Measurements from ENCODE around the gene OR4D1.

OR4D1 gene

GRCh38 chr17:58153046-58153445 lies 4.9 kb downstream of the OR4D1 start:
- no peak overlapping the region for H2AFZ ChIP-seq (ENCODE audit: low read depth, low read length)
- no peak overlapping the region for H3K4me3 ChIP-seq (ENCODE audit: low read length)
- no peak overlapping the region for H3K4me2 ChIP-seq (ENCODE audit: low read length)
- TF ChIP-seq EZH2phosphoT487 (IDR thresholded peaks at IDR 0.05; ENCODE audit: low read depth) (no peak), CTCF (IDR thresholded peaks at IDR 0.05; ENCODE audit: low read depth, low read length) (no peak)
- H3K79me2 ChIP-seq (ENCODE audit: low read length), result no peaks in the 10 kb centered on the region
- H4K20me1 ChIP-seq (ENCODE audit: insufficient read depth, low read length), result 0 out of 2 replicates have a peak, but pooled peaks cover 3% of the 10 kb centered on the region
- H3K27ac ChIP-seq (ENCODE audit: low read length), result no peak overlapping the region
- H3K9ac ChIP-seq (ENCODE audit: low read length), result no peak overlapping the region
- no peaks in the 10 kb centered on the region for H3K9me3 ChIP-seq (ENCODE audit: insufficient read depth, low read length)
- no peaks in the 10 kb centered on the region for H3K36me3 ChIP-seq (replicated peaks; ENCODE audit: low read depth, low read length)
- H3K27me3 ChIP-seq (ENCODE audit: low read depth, low read length), result peaks cover 46% of the 10 kb centered on the region
- H3K4me1 ChIP-seq (ENCODE audit: low read length), result no peaks in the 10 kb centered on the region

GRCh38 chr17:58153671-58154070 lies 5.5 kb downstream of the OR4D1 start:
- Histone ChIP-seq H3K27ac (ENCODE audit: low read length) (no peak overlapping the region), H3K4me2 (ENCODE audit: low read length) (no peak overlapping the region), H2AFZ (ENCODE audit: low read depth, low read length) (no peak overlapping the region), H3K27me3 (ENCODE audit: low read depth, low read length) (peaks cover 40% of the 10 kb centered on the region), H3K4me3 (ENCODE audit: low read length) (no peak overlapping the region), H3K9ac (ENCODE audit: low read length) (no peak overlapping the region), H3K4me1 (ENCODE audit: low read length) (no peaks in the 10 kb centered on the region), H4K20me1 (ENCODE audit: insufficient read depth, low read length) (0 out of 2 replicates have a peak, but pooled peaks cover 3% of the 10 kb centered on the region), H3K9me3 (ENCODE audit: insufficient read depth, low read length) (no peaks in the 10 kb centered on the region), H3K36me3 (replicated peaks; ENCODE audit: low read depth, low read length) (no peaks in the 10 kb centered on the region), H3K79me2 (ENCODE audit: low read length) (no peaks in the 10 kb centered on the region)
- TF ChIP-seq CTCF (IDR thresholded peaks at IDR 0.05; ENCODE audit: low read depth, low read length), result no peak
- TF ChIP-seq EZH2phosphoT487 (IDR thresholded peaks at IDR 0.05; ENCODE audit: low read depth), result no peak

- no peak overlapping the region for H2AFZ ChIP-seq (ENCODE audit: low read depth, low read length)
- H3K4me2 ChIP-seq (ENCODE audit: low read length), result no peak overlapping the region
- H3K4me1 ChIP-seq (ENCODE audit: low read length), result no peaks in the 10 kb centered on the region
- H3K9me3 ChIP-seq (ENCODE audit: insufficient read depth, low read length), result no peaks in the 10 kb centered on the region
- H3K27me3 ChIP-seq (ENCODE audit: low read depth, low read length), result peaks cover 45% of the 10 kb centered on the region
- no peak overlapping the region for H3K4me3 ChIP-seq (ENCODE audit: low read length)
- TF ChIP-seq CTCF (IDR thresholded peaks at IDR 0.05; ENCODE audit: low read depth, low read length) (no peak), EZH2phosphoT487 (IDR thresholded peaks at IDR 0.05; ENCODE audit: low read depth) (no peak)
- H3K9ac ChIP-seq (ENCODE audit: low read length), result no peak overlapping the region
- no peaks in the 10 kb centered on the region for H3K79me2 ChIP-seq (ENCODE audit: low read length)
- no peak overlapping the region for H3K27ac ChIP-seq (ENCODE audit: low read length)
- H3K36me3 ChIP-seq (replicated peaks; ENCODE audit: low read depth, low read length), result no peaks in the 10 kb centered on the region
- H4K20me1 ChIP-seq (ENCODE audit: insufficient read depth, low read length), result no peaks in the 10 kb centered on the region
Observed at GRCh38 chr17:58156839-58157803, 8.9 kb downstream of the OR4D1 start.

GRCh38 chr17:58158181-58158580 lies 10.0 kb downstream of the OR4D1 start:
- peaks cover 41% of the 10 kb centered on the region for H3K27me3 ChIP-seq (ENCODE audit: low read depth, low read length)
- TF ChIP-seq CTCF (IDR thresholded peaks at IDR 0.05; ENCODE audit: low read depth, low read length) (no peak), EZH2phosphoT487 (IDR thresholded peaks at IDR 0.05; ENCODE audit: low read depth) (no peak)
- no peaks in the 10 kb centered on the region for H3K4me1 ChIP-seq (ENCODE audit: low read length)

More at GRCh38 chr17:58158181-58158580, 10.0 kb downstream of the OR4D1 start:
- Histone ChIP-seq H4K20me1 (ENCODE audit: insufficient read depth, low read length) (no peaks in the 10 kb centered on the region), H3K79me2 (ENCODE audit: low read length) (no peaks in the 10 kb centered on the region), H3K9me3 (ENCODE audit: insufficient read depth, low read length) (no peaks in the 10 kb centered on the region), H3K9ac (ENCODE audit: low read length) (no peak overlapping the region), H3K4me3 (ENCODE audit: low read length) (no peak overlapping the region), H2AFZ (ENCODE audit: low read depth, low read length) (no peak overlapping the region), H3K36me3 (replicated peaks; ENCODE audit: low read depth, low read length) (no peaks in the 10 kb centered on the region), H3K27ac (ENCODE audit: low read length) (no peak overlapping the region), H3K4me2 (ENCODE audit: low read length) (no peak overlapping the region)

Measured in OCI-LY3 (cell line).